H9 (cell line): ENCODE data around the gene HIPK2. TPM values are rescaled to one million over a fixed set of nuclear protein-coding genes. Genes with fewer than 3 reads are reported as not detected.
A peak's percentile ranks its signal among the peaks of the same experiment; 100 is the strongest.

Experiments used
- DNase-seq: peaks from one replicate; pipeline ENCODE4 v3.0.0-alpha.2; 2017
- H2AFZ ChIP-seq: one replicate; pipeline ENCODE4 v1.6.1; 2013; ENCODE audit warnings: mild to moderate bottlenecking, low read length, control low read depth, moderate library complexity
- H2AK5ac ChIP-seq: 2 replicates; pipeline ENCODE4 v1.6.1; 2013; ENCODE audit warnings: low read length, control low read depth, mixed read lengths; ENCODE audit not compliant: insufficient read length
- H2BK120ac ChIP-seq: one replicate; pipeline ENCODE4 v1.6.1; 2013; ENCODE audit warnings: low read depth, mild to moderate bottlenecking, low read length, control low read depth, inconsistent platforms; ENCODE audit not compliant: poor library complexity, severe bottlenecking
- H2BK12ac ChIP-seq: 2 replicates; pipeline ENCODE4 v1.6.1; 2013; ENCODE audit warnings: low read length, control low read depth, mixed read lengths, low read depth; ENCODE audit not compliant: insufficient read length
- H2BK15ac ChIP-seq: 2 replicates; pipeline ENCODE4 v1.6.1; 2013; ENCODE audit warnings: low read depth, low read length, control low read depth
- H2BK20ac ChIP-seq: one replicate; pipeline ENCODE4 v1.6.1; 2013; ENCODE audit warnings: low read depth, mild to moderate bottlenecking, low read length, control low read depth, inconsistent platforms; ENCODE audit not compliant: poor library complexity, severe bottlenecking
- H2BK5ac ChIP-seq: 2 replicates; pipeline ENCODE4 v1.6.1; 2013; ENCODE audit warnings: low read length, control low read depth, mixed read lengths; ENCODE audit not compliant: insufficient read length
- H3K14ac ChIP-seq: 2 replicates; pipeline ENCODE4 v1.6.1; 2013; ENCODE audit warnings: low read length, control low read depth; ENCODE audit not compliant: insufficient read depth
- H3K18ac ChIP-seq: 2 replicates; pipeline ENCODE4 v1.6.1; 2013; ENCODE audit warnings: low read depth, mild to moderate bottlenecking, mixed read lengths, low read length, control low read depth; ENCODE audit not compliant: insufficient read length
- H3K23ac ChIP-seq: 2 replicates; pipeline ENCODE4 v1.6.1; 2013; ENCODE audit warnings: low read length, control low read depth, mixed read lengths, low read depth; ENCODE audit not compliant: insufficient read length
- H3K23me2 ChIP-seq: 2 replicates; pipeline ENCODE4 v1.6.1; 2013; ENCODE audit warnings: low read depth, mild to moderate bottlenecking, mixed read lengths, low read length, control low read depth; ENCODE audit not compliant: insufficient read length, poor library complexity, severe bottlenecking
- H3K27ac ChIP-seq: 2 replicates; pipeline ENCODE4 v1.5.1; 2013; ENCODE audit warnings: low read length, control low read depth, mixed read lengths, low read depth; ENCODE audit not compliant: insufficient read length
- H3K27me3 ChIP-seq: 2 replicates; pipeline ENCODE4 v1.6.1; 2013; ENCODE audit warnings: low read length, control low read depth, inconsistent platforms; ENCODE audit not compliant: insufficient read depth
- H3K4ac ChIP-seq: 2 replicates; pipeline ENCODE4 v1.6.1; 2013; ENCODE audit warnings: low read depth, mild to moderate bottlenecking, control low read depth, inconsistent platforms, low read length, moderate library complexity
- H3K4me1 ChIP-seq: 2 replicates; pipeline ENCODE4 v1.6.1; 2013; ENCODE audit warnings: low read length, control low read depth, inconsistent platforms; ENCODE audit not compliant: insufficient read depth
- H3K4me2 ChIP-seq: 2 replicates; pipeline ENCODE4 v1.6.1; 2013; ENCODE audit warnings: low read length, control low read depth, mixed read lengths; ENCODE audit not compliant: insufficient read length, insufficient read depth
- H3K56ac ChIP-seq: 2 replicates; pipeline ENCODE4 v1.6.1; 2013; ENCODE audit warnings: low read depth, mild to moderate bottlenecking, mixed read lengths, low read length, control low read depth; ENCODE audit not compliant: insufficient read length
- H3K79me1 ChIP-seq: 2 replicates; pipeline ENCODE4 v1.6.1; 2013; ENCODE audit warnings: low read depth, mild to moderate bottlenecking, moderate library complexity, low read length, control low read depth, inconsistent platforms; ENCODE audit not compliant: insufficient read depth, poor library complexity, severe bottlenecking
- H3K79me2 ChIP-seq: 2 replicates; pipeline ENCODE4 v1.6.1; 2013; ENCODE audit warnings: low read length, control low read depth, inconsistent platforms; ENCODE audit not compliant: insufficient read depth
- H3K9ac ChIP-seq: 2 replicates; pipeline ENCODE4 v1.6.1; 2013; ENCODE audit warnings: low read length, control low read depth, mixed read lengths; ENCODE audit not compliant: insufficient read length; ENCODE audit errors: extremely low read depth
- H3K9me3 ChIP-seq: one replicate; pipeline ENCODE4 v1.6.1; 2013; ENCODE audit warnings: low read depth, low read length, inconsistent platforms; ENCODE audit not compliant: control insufficient read depth
- H3T11ph ChIP-seq: one replicate; pipeline ENCODE4 v1.6.1; 2013; ENCODE audit warnings: mild to moderate bottlenecking, low read length, control low read depth, inconsistent platforms
- H4K20me1 ChIP-seq: one replicate; pipeline ENCODE4 v1.6.1; 2013; ENCODE audit not compliant: control insufficient read depth, insufficient read length, insufficient read depth
- H4K5ac ChIP-seq: 2 replicates; pipeline ENCODE4 v1.6.1; 2013; ENCODE audit warnings: low read depth, mild to moderate bottlenecking, mixed read lengths, low read length, control low read depth; ENCODE audit not compliant: insufficient read length
- H4K8ac ChIP-seq: replicated peaks from 2 replicates; pipeline ENCODE4 v1.6.1; 2013; ENCODE audit warnings: low read length, control low read depth, mixed read lengths, low read depth; ENCODE audit not compliant: insufficient read length
- H4K91ac ChIP-seq: 2 replicates; pipeline ENCODE4 v1.6.1; 2013; ENCODE audit warnings: low read depth, mild to moderate bottlenecking, moderate library complexity, mixed read lengths, low read length, control low read depth; ENCODE audit not compliant: insufficient read length
- H3K27ac Mint-ChIP-seq, 3 experiments: 2 replicates in 2 of 3; 3 replicates in 1 of 3; pipeline ENCODE4 v1.8.0; 2020 to 2021; ENCODE audit warnings: mixed read lengths in 3 of 3, mild to moderate bottlenecking in 1 of 3, moderate library complexity in 1 of 3
- H3K27me3 Mint-ChIP-seq: 2 replicates; pipeline ENCODE4 v1.8.0; 2021; ENCODE audit warnings: low read depth, mild to moderate bottlenecking, moderate library complexity, mixed read lengths
- H3K36me3 Mint-ChIP-seq, 3 experiments: 2 replicates in 2 of 3; 3 replicates in 1 of 3; pipeline ENCODE4 v1.8.0; 2020 to 2021; ENCODE audit warnings: low read depth in 3 of 3, mixed read lengths in 3 of 3; ENCODE audit not compliant: insufficient read depth in 1 of 3
- H3K4me1 Mint-ChIP-seq, 2 experiments: 2 replicates each; pipeline ENCODE4 v1.8.0; 2020; ENCODE audit warnings: mixed read lengths in 2 of 2
- H3K4me3 Mint-ChIP-seq, 2 experiments: 2 replicates in 1 of 2; 3 replicates in 1 of 2; pipeline ENCODE4 v1.8.0; 2020 to 2021; ENCODE audit warnings: mild to moderate bottlenecking in 2 of 2, mixed read lengths in 2 of 2, moderate library complexity in 1 of 2
- H3K9me3 Mint-ChIP-seq, 2 experiments: 2 replicates in 1 of 2; 3 replicates in 1 of 2; pipeline ENCODE4 v1.8.0; 2020; ENCODE audit warnings: mild to moderate bottlenecking in 2 of 2, mixed read lengths in 2 of 2, moderate library complexity in 1 of 2
- CTCF ChIP-seq: fragments of 200-600 bp; sonication (generic); conservative IDR thresholded peaks from 3 replicates; pipeline ENCODE4 v1.8.0; 2021; ENCODE audit warnings: antibody characterized with exemption, mild to moderate bottlenecking
- WGBS: extraction: QIAGEN DNeasy Blood & Tissue Kit; methylation state at CpG from one replicate; pipeline ENCODE4 v1.1.7; 2013; ENCODE audit warnings: missing lambda C conversion rate, low lambda C conversion rate, mixed read lengths; ENCODE audit not compliant: insufficient read length; ENCODE audit errors: extremely low coverage; 5-methylcytosine and 5-hydroxymethylcytosine counted together
- total RNA-seq: library from RNA; stranded (reverse); gene quantifications from 2 replicates; pipeline ENCODE4 v1.2.1, GENCODE V29; 2021

HIPK2 gene
- total RNA-seq, 1 experiment from 2014 or later = 21.9 TPM

GRCh38 chr7:139681463-139681755 lies 96.4 kb downstream of the HIPK2 start:
- peaks cover 10 to 13% of the 10 kb centered on the region in 2 experiments for H3K9me3 Mint-ChIP-seq
- peaks cover 1% of the 10 kb centered on the region; the same call in 1 of the 2 replicates for H3K27me3 Mint-ChIP-seq
- no peak overlapping the region for H2BK12ac ChIP-seq
- no peak overlapping the region for H4K5ac ChIP-seq
- no peak overlapping the region for H2AFZ ChIP-seq
- H3K18ac ChIP-seq = no peak overlapping the region
- no peaks in the 10 kb centered on the region for H3K79me2 ChIP-seq
- no peaks in the 10 kb centered on the region; the same call in 1 of the 2 replicates for H3K4me1 ChIP-seq
- H2BK15ac ChIP-seq = no peak overlapping the region
- H3K79me1 ChIP-seq = no peaks in the 10 kb centered on the region
- no peak overlapping the region for H3T11ph ChIP-seq
- H2BK5ac ChIP-seq = no peak overlapping the region
- H2BK20ac ChIP-seq = no peak overlapping the region
- no peaks in the 10 kb centered on the region for H3K27me3 ChIP-seq
- H3K9me3 ChIP-seq = peaks cover 6% of the 10 kb centered on the region
- no peak for DNase-seq
- peaks cover 2 to 6% (median 6%) of the 10 kb centered on the region in 3 experiments for H3K36me3 Mint-ChIP-seq
- H3K27ac ChIP-seq = no peak overlapping the region
- H3K4me2 ChIP-seq = no peak overlapping the region
- no peak overlapping the region for H4K91ac ChIP-seq
- H4K8ac ChIP-seq = no peak overlapping the region
- no peak overlapping the region; a peak in 1 of 5 replicates for H3K4me3 Mint-ChIP-seq
- WGBS = no CpG with 5 or more reads among the region's 6 CpGs
- H2BK120ac ChIP-seq = no peak overlapping the region
- H3K27ac Mint-ChIP-seq = no peak overlapping the region
- no peak overlapping the region for H3K9ac ChIP-seq
- TF ChIP-seq CTCF = no peak
- H3K56ac ChIP-seq = no peak overlapping the region
- H2AK5ac ChIP-seq = no peak overlapping the region
- H3K4ac ChIP-seq = no peak overlapping the region
- no peaks in the 10 kb centered on the region for H3K23me2 ChIP-seq
- peaks cover 36 to 38% of the 10 kb centered on the region in 2 experiments for H3K4me1 Mint-ChIP-seq
- H4K20me1 ChIP-seq = no peaks in the 10 kb centered on the region
- peak overlapping the region; percentile 60; the same call in 1 of the 2 replicates for H3K14ac ChIP-seq
- no peak overlapping the region for H3K23ac ChIP-seq
